BE2C (cell line): ENCODE results near the gene KMT2B.

Experiments
- DNase-seq: peaks from one replicate; pipeline ENCODE4 v3.0.0-alpha.2; 2020
- H3K27me3 ChIP-seq: fragments of 250-450 bp; sonication (Bioruptor Pico); 2 replicates; pipeline ENCODE4 v1.5.1; 2020; ENCODE audit warnings: mild to moderate bottlenecking
- H3K36me3 ChIP-seq: fragments of 250-450 bp; sonication (Bioruptor Pico); 2 replicates; pipeline ENCODE4 v1.5.1; 2020; ENCODE audit warnings: mild to moderate bottlenecking
- H3K4me1 ChIP-seq: fragments of 250-450 bp; sonication (Bioruptor Pico); 2 replicates; pipeline ENCODE4 v1.5.1; 2020
- H3K4me3 ChIP-seq: 2 replicates; pipeline ENCODE4 v1.5.1; 2011; ENCODE audit warnings: low read depth, low read length
- H3K9me3 ChIP-seq: fragments of 250-450 bp; sonication (Bioruptor Pico); 2 replicates; pipeline ENCODE4 v1.5.1; 2020
- CTCF ChIP-seq: IDR thresholded peaks from 2 replicates; pipeline ENCODE4 v1.5.1; 2012; ENCODE audit warnings: mild to moderate bottlenecking, low read depth, low read length

The KMT2B gene

GRCh38 chr19:35715355-35715809 is 2.4 kb upstream of the KMT2B start:
- no peak overlapping the region for H3K4me3 ChIP-seq
- DNase-seq, result no peak
- peaks cover 15% of the 10 kb centered on the region for H3K27me3 ChIP-seq
- TF ChIP-seq CTCF, result no peak
- H3K9me3 ChIP-seq, result no peaks in the 10 kb centered on the region
- H3K36me3 ChIP-seq, result peaks cover 8% of the 10 kb centered on the region
- H3K4me1 ChIP-seq, result no peaks in the 10 kb centered on the region; the same call in 1 of the 2 replicates

GRCh38 chr19:35715981-35716800 is 1.6 kb upstream of the KMT2B start:
- H3K4me3 ChIP-seq, result peak overlapping the region; percentile 79
- no peaks in the 10 kb centered on the region; the same call in 1 of the 2 replicates for H3K4me1 ChIP-seq
- no peaks in the 10 kb centered on the region for H3K9me3 ChIP-seq
- DNase-seq, result peak; percentile 46
- TF ChIP-seq CTCF, result no peak
- peaks cover 7% of the 10 kb centered on the region for H3K27me3 ChIP-seq
- peaks cover 10% of the 10 kb centered on the region for H3K36me3 ChIP-seq

GRCh38 chr19:35716801-35717664 is 770 bp upstream of the KMT2B start:
- peak; percentile 80 for TF ChIP-seq CTCF
- peak; percentile 98 for DNase-seq
- Histone ChIP-seq H3K36me3 (peaks cover 16% of the 10 kb centered on the region), H3K27me3 (0 out of 2 replicates have a peak, but pooled peaks cover 3% of the 10 kb centered on the region), H3K4me3 (peak overlapping the region; percentile 79), H3K4me1 (no peaks in the 10 kb centered on the region; the same call in 1 of the 2 replicates), H3K9me3 (no peaks in the 10 kb centered on the region)

- Histone ChIP-seq H3K36me3 (peaks cover 31% of the 10 kb centered on the region), H3K4me3 (peak overlapping the region; percentile 87), H3K27me3 (no peaks in the 10 kb centered on the region), H3K4me1 (no peaks in the 10 kb centered on the region; the same call in 1 of the 2 replicates), H3K9me3 (no peaks in the 10 kb centered on the region)
- TF ChIP-seq CTCF, result no peak
- DNase-seq, result peak; percentile 43
Observed at GRCh38 chr19:35718345-35719041, 690 bp downstream of the KMT2B start.

GRCh38 chr19:35719402-35720162 is 1.8 kb downstream of the KMT2B start:
- Histone ChIP-seq H3K4me3 (peak overlapping the region; percentile 87), H3K9me3 (no peaks in the 10 kb centered on the region), H3K27me3 (no peaks in the 10 kb centered on the region), H3K36me3 (peaks cover 41% of the 10 kb centered on the region), H3K4me1 (no peaks in the 10 kb centered on the region)
- TF ChIP-seq CTCF, result no peak
- DNase-seq, result no peak
